NCI-H446 treated with DMSO at 0.1 percent for 48 hours (cell line): ENCODE data around the gene PDGFRB.

Source experiments
- DNase-seq: peaks from one replicate; lab custom pipeline; 2025; lab: John Stamatoyannopoulos, UW

The PDGFRB gene

DNA sequence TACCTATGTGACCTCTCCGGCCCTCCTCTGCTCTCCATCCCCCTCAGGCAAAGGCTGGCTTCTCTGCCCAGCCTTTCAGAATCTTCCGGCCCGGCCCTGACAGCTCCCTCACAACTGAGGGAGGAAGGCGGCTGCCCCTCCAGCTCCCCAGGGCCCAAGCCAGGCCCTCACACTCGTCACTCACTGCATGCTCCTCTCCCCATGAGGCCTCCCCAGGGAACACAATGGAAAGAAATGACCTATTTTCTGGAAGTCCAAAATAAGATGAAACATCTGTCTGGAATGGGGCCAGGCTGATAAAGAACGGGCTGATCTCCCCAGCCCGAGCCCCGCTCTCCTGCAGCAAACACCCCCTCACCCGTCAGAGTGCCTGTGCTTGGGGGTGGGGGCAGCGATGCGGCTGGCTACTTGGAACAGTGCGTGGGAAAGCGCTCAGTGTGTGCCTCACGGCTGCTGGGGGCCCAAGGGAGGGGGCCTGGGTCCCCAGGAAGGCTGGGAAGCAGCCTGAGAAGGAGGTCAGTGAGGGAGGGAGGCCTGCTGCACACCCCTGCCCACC is 11.3 kb downstream of the PDGFRB start:
- DNase-seq: no peak

DNA sequence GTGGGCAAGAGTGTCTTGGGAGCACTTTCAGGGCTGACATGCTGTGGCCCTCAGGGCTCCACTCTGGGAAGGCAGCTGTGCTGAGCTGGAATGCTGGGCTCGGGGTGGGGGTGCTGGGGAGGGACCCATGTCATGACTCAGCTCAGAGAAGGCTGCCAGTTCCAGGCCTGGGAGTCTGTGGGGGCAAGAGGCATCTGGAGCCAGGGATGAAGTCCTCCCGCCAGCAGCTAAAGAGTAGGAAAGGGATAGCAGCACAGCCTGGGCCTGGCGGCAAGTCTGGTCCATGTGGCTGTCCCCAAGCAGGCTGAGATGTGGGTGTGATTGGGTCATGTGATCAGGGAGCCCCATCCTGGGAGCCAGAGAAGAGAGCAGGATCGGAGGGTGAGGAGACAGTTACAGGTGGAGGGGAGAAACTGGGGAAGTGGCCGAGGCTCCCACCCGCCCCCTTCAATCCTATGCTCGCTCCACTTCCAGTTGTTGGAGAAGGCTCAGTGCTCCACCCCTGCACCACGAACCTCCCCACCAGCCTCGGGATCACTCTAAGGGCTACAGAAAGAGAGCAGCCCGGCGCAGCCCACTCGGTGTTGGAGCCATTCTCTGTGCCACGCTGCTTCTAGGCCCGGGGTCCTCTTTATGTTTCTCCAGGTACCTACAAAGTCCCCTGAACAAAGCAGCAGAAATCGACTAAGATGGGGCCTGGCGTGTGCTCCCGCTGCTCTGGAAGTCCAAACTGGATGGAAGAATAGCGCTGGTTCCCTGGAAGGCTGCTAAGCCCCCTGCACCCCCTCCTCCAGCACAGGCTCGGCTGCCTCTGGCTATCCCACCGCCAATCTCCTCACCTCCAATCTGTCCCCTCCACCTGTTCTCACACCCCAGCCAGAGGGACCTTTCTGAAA is 12.0 kb downstream of the PDGFRB start:
- DNase-seq: peak; percentile 39

DNA sequence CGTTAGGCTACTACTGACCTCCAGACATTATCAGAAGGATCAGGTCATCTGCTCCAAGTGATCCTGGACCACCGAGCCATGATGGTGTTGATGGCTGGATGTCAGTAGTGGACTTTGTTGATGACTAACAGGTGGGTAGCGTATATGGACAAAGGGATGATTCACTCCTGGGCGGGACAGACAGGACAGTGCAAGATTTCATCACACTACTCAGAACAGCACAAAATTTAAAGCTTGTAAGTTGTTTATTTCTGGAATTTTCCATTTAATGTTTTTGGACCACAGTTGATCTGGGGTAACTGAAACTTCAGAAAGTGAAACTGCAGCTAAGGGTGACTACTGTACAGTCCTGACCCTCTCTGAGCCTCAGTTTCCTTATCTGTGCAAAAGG is 12.7 kb downstream of the PDGFRB start:
- DNase-seq: no peak

DNA sequence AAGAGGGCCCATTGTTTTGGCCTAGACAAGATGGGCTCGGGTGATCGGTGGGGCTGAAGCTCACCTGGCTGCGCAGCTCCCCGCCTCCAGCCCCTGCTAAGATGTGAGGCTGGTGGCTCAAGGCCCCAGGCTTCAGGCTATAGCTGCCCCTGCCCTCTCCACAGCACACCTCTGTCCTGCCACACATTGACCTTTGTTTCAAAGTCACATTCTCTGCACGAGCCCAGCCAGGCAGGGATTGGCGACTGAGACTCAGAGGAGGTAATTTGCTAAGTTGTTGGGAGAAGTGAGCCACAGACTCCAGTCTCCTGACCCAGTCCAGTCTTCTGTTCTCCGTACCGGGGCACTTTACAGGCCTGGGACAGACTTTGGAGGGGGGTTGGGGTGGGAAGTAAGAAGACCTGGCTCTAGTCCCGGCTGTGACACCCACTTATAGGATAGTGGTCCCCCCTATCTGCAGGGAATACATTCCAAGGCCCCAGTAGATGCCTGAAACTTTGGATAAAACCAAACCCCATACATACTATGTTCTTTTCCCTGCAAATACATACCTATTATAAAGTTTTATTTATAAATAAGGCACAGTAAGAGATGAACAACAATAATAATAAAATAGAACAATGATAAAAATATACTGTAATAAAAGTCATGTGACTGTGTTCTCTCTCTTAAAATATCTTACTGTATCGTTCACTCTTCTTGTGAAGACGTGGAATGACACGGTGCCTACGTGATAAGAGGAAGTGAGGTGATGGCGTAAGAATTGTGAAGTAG is 13.3 kb downstream of the PDGFRB start:
- no peak for DNase-seq

DNA sequence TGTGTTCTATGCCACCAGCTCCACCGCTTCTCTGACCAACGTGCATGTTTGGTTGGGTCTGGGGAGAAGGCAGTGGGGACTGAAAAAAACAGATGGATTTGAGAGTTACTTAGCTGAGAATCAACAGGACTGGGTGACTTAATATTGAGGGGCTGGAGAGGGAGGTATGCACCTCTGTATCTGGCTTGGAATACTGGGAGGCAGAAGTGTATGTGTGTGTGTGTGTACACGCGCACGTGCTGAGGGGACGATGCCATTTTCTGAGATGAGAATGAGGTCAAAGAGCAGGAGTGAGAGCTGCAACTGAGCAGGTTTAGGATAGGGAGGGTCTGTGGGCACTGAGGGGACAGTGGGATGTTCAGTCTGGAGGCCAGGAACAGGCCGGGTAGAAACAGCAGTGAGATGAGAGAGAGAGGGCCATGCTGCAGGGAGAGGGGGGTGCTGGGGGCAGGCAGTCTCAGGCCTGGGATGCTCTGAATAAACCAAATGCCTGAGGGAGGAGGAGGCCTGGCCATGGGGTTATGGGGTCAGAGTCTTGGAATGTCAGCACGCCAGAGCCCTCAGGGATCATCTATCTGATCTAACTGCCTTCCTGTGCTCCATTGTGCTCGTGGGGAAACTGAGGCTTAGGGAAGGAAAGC is 14.0 kb downstream of the PDGFRB start:
- no peak for DNase-seq

DNA sequence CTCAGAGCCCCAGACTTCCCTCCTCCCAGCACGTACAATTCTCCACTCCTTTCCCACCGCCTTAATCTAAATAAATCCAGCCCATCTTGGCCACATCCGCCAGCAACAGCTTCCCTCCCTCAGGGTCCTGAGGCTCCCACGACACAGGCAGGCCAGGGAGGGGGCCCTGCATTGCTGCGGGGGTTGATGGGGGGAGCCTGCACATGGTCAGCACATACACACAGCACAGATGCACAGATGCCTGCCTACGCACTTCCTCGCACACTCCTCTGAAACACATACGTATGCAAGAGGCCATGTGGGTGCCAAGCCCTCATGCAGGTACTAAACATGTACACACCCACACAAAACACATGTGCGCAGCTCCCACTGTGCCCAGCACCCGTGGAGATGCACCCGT is 14.8 kb downstream of the PDGFRB start:
- DNase-seq: no peak

DNA sequence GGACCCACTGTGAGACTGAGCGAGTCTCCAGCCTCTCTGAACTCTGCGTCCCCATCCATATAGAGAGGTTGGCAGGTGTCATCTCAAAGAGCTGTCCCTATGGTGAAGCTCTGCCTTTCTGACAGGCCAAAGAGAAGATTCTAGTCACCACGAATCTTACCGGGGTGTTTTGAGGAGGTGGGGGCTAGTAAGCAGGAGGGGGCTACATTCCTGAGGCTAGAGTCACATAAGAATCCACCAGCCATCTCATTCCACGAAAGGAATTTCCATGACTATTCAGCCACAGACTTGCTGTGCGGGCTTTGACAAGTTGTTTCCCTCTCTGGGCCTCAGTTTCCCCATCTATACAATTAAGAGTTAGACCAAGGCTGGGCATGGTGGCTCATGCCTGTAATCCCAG is 16.3 kb downstream of the PDGFRB start:
- DNase-seq: no peak

DNA sequence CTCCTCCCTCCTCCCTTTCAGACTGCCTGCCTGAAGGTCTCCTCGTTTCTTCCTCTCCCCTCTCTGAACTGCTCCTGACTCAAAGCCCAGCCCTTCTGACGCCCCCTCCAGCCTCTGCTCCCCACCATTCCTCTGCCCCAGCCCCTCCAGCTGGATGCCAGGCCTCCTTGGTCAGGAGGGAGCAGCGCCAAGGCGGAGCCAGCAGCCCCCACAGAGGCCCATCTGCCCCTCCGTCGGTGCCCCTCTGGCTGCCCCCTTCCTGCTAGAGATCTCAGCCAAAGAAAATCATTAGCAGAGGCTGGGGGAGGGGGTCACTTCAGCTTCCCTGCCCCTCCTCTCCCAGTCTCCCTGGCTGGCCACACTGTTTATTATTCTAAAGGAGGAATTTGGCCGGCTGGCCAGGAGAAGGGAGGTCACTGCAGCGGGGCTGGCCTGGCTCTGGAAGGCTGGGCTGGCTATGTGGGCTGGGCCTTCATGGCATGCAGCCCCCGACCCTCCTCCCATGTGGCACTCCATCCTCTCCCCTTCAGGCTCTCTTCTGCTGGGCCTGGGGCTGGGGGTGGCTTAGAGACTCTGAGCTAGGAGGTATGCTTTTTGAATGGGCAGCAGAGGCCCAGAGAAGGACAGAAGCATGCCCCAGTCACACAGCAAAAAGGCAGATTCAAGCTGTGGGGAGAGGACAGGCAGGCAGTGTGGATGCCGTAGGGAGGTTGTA is 16.9 kb downstream of the PDGFRB start:
- peak; percentile 32 for DNase-seq

DNA sequence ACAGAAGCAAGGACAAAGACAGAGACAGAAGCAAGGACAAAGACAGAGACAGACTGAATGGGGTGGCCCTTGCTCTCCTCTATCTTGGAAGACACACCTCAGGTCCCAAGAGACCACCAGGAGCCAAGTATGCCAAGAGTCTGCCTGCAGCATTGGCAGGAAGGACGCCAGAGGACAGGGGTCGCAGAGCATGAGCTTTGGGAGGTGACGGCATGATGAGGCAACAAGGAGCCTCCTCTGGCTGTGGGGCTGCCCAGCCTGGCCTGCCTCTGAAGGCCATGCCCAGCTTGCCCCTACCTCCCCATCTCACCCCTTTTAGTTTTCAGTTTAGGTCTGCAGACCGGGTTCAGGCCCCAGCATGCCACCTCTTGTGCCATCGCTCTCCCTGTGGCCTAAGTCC is 17.6 kb downstream of the PDGFRB start:
- no peak for DNase-seq

DNA sequence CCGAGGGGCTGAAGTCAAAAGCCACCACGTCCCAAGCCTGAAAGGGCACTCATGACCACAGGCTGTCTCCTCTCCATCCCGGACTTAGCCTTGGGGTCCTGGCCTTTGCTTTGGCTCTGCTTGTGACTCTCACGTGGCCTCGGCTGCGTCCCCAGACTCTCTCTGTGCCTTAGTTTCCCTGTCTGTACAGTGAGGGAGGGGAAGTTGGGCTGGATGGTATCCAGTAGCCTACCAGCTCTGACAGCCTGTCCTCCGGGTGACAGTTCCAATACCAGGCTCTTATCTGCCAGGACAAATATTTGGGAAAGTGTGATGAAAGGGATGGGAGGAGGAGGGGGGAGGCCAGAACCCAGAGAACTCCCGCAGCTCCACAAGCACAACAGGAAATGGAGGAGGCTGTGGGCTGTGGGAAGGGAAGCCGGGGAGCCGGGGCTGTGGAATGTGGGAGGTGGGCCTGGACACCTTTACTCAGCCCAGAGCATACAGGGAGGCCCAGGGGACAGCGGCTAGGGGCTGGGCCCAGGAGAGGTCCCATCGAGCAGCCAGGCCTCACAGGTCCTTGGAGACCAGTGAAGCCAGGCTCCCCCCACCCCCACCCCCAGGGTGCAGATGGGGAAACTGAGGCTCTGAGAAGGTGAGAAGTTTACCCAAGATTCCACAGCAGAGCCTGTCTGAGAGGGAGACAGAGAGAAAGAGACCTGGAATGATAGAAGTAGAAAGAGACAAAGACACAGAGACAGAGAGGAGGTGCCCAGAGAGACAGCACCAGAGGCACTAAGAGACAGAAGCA is 18.3 kb downstream of the PDGFRB start:
- no peak for DNase-seq

DNA sequence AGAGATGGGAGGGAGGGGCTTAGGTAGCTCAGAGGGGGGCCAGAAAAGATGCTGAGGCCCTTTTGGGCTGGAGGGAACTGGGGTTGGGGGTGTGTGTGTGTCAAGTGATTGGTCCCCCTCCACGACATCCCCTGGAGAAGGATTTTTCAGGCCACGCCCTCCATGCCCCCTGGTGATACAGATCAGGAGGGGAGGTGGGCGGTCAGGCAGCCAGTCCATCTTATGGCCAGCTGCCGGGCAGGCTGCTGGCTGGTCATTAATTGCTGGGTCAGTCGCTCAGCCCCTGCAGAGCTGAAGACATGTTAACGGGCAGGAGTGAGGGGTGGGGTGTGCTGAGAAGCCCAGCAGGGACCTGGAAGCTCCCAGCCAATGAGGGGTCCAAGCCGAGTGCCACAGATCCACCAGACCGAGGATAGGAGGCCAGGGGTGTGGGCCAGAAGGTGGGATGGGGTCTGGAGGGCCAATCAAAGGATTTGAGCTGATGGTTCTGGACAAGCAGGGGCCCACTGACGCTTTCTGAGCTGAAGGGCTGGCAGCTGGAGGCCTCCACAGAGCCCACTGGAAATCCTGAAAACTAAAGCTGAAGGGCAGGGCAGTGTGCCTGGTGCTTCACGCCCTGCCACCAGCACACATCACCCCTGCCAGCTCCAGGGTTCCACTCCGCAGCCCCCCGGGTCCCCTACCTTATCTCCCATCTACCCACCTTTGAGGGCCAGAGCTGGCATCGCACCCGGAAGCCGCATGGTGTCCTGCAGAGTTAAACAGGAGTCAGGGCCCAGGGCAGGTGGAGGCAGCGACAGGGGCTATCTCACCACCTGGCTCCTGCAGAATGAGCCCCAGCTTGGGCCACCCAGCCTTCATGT is 19.1 kb downstream of the PDGFRB start:
- no peak for DNase-seq

DNA sequence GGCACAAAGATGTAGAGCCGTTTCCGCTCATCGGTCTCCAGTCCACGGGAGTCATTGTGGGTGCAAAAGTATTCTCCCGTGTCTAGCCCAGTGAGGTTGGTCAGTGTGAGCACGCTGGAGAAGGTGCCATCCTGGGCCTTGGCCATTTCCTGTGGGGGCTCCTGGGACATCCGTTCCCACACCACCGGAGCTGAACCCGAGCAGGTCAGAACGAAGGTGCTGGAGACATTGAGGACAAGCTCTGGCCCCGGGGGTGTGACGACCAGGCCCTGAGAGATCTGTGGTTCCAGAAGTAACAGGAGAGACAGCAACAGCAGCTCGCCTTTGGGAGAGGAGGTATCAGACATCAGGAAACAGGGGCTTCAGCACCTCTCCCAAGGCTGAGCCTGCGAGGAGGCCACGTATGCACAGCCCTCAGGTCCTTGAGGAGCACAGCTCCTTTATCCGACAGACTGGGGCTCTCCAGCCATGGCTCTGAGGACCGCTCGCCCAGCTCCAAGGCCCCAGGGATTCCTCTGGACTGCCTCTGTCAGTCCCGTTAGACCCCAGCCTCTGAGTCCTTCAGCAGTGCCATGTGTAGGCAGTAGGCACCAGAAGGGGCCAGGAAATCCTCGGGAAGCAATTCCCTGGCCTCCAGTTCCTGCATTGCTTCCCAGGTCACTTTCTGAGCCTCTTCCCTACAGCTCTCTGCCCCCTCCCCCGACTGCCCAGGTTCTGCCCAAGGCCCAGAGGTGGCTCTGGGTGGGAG is 19.9 kb downstream of the PDGFRB start:
- no peak for DNase-seq

DNA sequence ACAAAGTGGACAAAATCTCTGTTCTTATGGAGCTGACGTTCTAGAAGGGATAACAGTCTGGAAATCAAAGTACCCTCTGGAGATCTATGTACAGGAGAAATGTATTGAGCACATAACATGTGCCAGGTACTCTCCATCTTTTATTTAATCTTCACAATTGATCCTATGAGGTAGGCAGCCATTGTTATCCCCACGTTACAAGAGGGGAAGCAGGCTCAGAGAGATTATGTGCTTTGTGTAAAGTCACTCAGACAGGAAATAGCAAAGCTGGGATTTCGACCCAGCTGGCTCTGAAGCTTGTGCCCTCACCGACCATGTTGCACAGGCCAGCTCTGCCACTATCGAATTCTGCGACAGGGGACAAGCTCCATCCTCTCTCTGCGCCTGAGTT is 21.5 kb downstream of the PDGFRB start:
- no peak for DNase-seq

DNA sequence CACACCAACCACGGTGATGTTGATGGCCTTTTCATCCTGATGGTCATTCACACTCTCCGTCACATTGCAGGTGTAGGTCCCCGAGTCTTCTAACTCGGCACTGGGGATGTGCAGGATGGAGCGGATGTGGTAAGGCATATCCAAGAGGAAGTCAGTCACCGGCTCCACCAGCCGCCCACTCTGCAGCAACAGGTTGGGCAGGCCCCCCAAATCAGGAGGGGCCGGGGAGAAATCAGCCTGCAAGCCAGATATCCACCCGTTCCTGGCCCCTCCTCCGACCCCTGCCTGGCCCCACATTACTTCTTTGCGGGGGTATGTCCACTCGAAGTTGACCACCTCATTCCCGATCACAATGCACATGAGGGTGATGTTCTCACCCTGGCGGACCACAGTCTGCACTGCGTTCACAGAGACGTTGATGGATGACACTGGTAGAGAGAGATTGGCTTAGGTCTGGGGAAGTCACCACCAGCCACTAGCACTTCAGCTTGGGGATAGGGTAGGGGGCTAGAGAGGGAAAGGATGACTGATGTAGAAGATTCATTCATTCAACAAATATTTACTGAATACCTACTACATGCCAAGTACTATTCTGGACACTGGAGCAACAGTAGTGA is 22.0 kb downstream of the PDGFRB start:
- no peak for DNase-seq

DNA sequence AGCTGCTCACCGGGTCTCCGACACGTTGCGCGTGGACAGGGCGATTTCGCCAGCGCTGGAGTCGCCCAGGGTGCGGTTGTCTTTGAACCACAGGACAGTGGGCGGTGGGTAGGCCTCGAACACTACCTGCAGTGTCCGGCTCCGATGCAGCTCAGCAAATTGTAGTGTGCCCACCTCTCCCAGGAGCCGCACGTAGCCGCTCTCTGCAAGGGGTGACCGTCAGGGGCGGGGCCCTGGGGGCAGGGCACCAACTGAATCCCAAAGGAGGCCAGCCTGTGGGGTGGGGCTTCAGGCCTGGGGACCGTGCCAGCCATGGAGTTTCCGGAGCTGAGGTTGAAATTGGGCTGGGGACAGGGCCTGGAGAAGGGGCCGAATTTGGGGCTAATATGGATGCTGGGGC is 22.9 kb downstream of the PDGFRB start:
- DNase-seq: no peak

DNA sequence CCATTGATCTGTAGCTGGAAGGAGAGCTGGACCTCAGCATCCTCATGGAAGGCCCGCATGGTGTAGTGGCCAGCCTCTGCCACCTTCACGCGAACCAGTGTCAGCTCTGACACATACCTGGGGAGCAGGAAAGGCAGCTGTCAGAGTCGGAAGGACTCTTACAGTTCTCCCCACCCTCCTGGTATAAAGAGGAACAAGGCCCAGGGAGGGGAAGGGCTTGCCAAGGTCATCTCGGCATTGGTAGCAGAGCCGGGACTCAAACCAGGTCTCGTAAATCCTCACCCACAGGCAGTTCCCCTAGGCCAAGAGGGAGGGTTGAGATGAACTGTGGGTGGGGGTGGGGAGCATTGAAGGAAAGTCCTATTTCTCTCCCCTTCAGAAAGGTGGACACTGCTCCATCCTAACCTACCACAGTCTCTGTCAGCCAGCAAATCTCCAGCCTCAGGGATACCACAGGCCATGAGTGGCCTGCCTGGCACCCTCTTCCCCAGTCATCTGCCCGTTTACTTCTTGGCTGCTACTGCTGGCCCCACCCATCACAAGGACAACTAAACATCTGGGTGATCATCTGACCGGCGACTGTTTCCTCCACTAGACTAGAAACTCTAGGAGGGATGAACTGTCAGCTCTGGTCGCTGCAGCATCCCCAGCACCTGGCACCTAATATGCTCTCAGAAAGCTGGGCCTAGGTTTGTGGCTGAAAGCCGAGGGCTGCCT is 23.5 kb downstream of the PDGFRB start:
- no peak for DNase-seq

DNA sequence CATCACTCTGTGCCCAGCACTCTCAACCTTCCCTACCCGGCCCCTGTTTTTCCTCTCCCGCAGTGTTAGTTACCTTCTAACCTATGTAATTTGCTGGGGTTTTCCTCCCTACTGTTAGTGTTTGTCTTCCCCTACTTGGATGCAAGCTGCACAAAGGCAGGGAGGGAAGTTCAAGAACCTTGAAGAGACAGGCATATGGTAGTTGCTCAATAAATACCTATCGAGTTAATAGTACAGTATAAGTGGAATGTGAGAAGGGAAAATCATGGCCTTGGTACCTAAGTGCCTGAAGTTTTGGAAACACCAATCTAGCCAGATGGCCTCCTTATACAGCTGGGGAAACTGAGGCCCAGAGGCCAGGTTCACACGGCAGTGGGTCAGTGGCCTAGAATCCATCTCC is 24.2 kb downstream of the PDGFRB start:
- no peak for DNase-seq

DNA sequence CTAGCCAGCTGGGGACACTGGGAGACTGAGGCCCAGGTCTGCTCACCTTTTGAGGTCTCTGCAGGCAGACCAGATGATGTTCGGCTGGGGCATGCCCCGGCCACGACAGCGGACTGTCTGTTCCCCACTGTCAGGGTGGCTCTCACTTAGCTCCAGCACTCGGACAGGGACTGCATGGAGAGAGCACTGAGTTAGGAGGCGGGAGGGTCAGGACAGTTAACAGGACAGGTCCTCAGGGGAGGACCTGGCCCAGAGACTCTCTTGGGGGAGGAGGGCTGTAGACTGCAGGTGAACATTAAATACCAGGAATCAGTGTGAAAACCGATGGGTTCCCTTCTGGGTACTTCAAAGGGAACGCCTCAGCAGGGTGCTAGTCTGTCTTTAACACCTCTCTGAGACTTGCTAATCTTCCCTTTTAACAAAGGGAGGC is 25.1 kb downstream of the PDGFRB start:
- DNase-seq: no peak
